GM19397 (cell line): ENCODE results near the gene SLC2A4RG.

Source experiments
- ATAC-seq: cut with Tn5 transposase; IDR thresholded peaks from one replicate; pipeline ENCODE4 v1.9.1; 2021; ENCODE audit warnings: mild to moderate bottlenecking, moderate library complexity; ENCODE audit not compliant: unreplicated experiment

Gene SLC2A4RG

GRCh38 chr20:63739130-63740069 is at the start of gene SLC2A4RG:
TSS of gene SLC2A4RG (plus strand) at chr20:63739776. CDS start at chr20:63739913, 137 bp downstream.
- ATAC-seq = peak; percentile 39

GRCh38 chr20:63690003-63690897 is 49.3 kb upstream of the SLC2A4RG start:
- no peak for ATAC-seq

GRCh38 chr20:63690898-63691710 is 48.5 kb upstream of the SLC2A4RG start:
- no peak for ATAC-seq

GRCh38 chr20:63691711-63692435 is 47.7 kb upstream of the SLC2A4RG start:
- no peak for ATAC-seq

GRCh38 chr20:63692436-63693082 is 47.0 kb upstream of the SLC2A4RG start:
- no peak for ATAC-seq

GRCh38 chr20:63693083-63693732 is 46.4 kb upstream of the SLC2A4RG start:
- ATAC-seq = no peak

GRCh38 chr20:63693733-63694583 is 45.6 kb upstream of the SLC2A4RG start:
- no peak for ATAC-seq

GRCh38 chr20:63694584-63695423 is 44.8 kb upstream of the SLC2A4RG start:
- ATAC-seq = no peak

GRCh38 chr20:63695424-63696305 is 43.9 kb upstream of the SLC2A4RG start:
- no peak for ATAC-seq

- ATAC-seq = no peak
Observed at GRCh38 chr20:63696306-63696627, 43.3 kb upstream of the SLC2A4RG start.

GRCh38 chr20:63696628-63697356 is 42.8 kb upstream of the SLC2A4RG start, which contains the start of gene TNFRSF6B:
TSS of gene TNFRSF6B (plus strand) at chr20:63696652. CDS start at chr20:63696768, 116 bp downstream.
- no peak for ATAC-seq

GRCh38 chr20:63697357-63697867 is 42.2 kb upstream of the SLC2A4RG start:
- ATAC-seq = no peak

- ATAC-seq = no peak
Observed at GRCh38 chr20:63697868-63698545, 41.6 kb upstream of the SLC2A4RG start.

- ATAC-seq = no peak
Observed at GRCh38 chr20:63698739-63699465, 40.7 kb upstream of the SLC2A4RG start.
